ENCODE measurements around the gene CUX1. TPM values are rescaled to one million over a fixed set of nuclear protein-coding genes. Genes with fewer than 3 reads are reported as not detected.

The CUX1 gene
- total RNA-seq, 4 donors from 2014 or later: 58.2 to 295 (median 76.9) TPM

- Histone ChIP-seq H3K27ac (no peak overlapping the region), H3K4me1 (no peaks in the 10 kb centered on the region), H3K27me3 (no peaks in the 10 kb centered on the region), H3K9me3 (no peaks in the 10 kb centered on the region), H3K36me3 (no peaks in the 10 kb centered on the region), H3K4me3 (no peak overlapping the region)
- DNase-seq: no peak
- intact Hi-C loops (cut with DNase I; ENCODE audit: low total_unique reads): no loop called here
- no peak for TF ChIP-seq CTCF (IDR thresholded peaks at IDR 0.05)
- no peak for TF ChIP-seq POLR2A (IDR thresholded peaks at IDR 0.05)
Observed at GRCh38 chr7:102216573-102217314, 399.3 kb downstream of the CUX1 start.

GRCh38 chr7:102220229-102220850 lies 402.9 kb downstream of the CUX1 start:
- intact Hi-C loops (cut with DNase I; ENCODE audit: low total_unique reads): no loop called here
- H3K27ac ChIP-seq: no peak overlapping the region
- H3K36me3 ChIP-seq: no peaks in the 10 kb centered on the region
- H3K4me1 ChIP-seq: no peaks in the 10 kb centered on the region
- no peak for DNase-seq
- H3K27me3 ChIP-seq: no peaks in the 10 kb centered on the region
- no peak overlapping the region for H3K4me3 ChIP-seq
- H3K9me3 ChIP-seq: no peaks in the 10 kb centered on the region
- no peak for TF ChIP-seq CTCF (IDR thresholded peaks at IDR 0.05)
- TF ChIP-seq POLR2A (IDR thresholded peaks at IDR 0.05): no peak

- H3K27ac ChIP-seq: no peak overlapping the region
- H3K27me3 ChIP-seq: no peaks in the 10 kb centered on the region
- no peaks in the 10 kb centered on the region for H3K9me3 ChIP-seq
- no peaks in the 10 kb centered on the region for H3K4me1 ChIP-seq
- H3K4me3 ChIP-seq: no peak overlapping the region
- H3K36me3 ChIP-seq: no peaks in the 10 kb centered on the region
- intact Hi-C loops (cut with DNase I; ENCODE audit: low total_unique reads): no loop called here
- DNase-seq: no peak
- TF ChIP-seq CTCF (IDR thresholded peaks at IDR 0.05) (no peak), POLR2A (IDR thresholded peaks at IDR 0.05) (no peak)
Observed at GRCh38 chr7:102220960-102221800, 403.8 kb downstream of the CUX1 start.

GRCh38 chr7:102221961-102222360 lies 404.5 kb downstream of the CUX1 start:
- Histone ChIP-seq H3K27me3 (no peaks in the 10 kb centered on the region), H3K27ac (no peak overlapping the region), H3K4me1 (no peaks in the 10 kb centered on the region), H3K9me3 (no peaks in the 10 kb centered on the region), H3K36me3 (no peaks in the 10 kb centered on the region), H3K4me3 (no peak overlapping the region)
- intact Hi-C loops (cut with DNase I; ENCODE audit: low total_unique reads): no loop called here
- no peak for TF ChIP-seq POLR2A (IDR thresholded peaks at IDR 0.05)
- TF ChIP-seq CTCF (IDR thresholded peaks at IDR 0.05): no peak
- no peak for DNase-seq

- H3K9me3 ChIP-seq: no peaks in the 10 kb centered on the region
- H3K4me3 ChIP-seq: no peak overlapping the region
- no peaks in the 10 kb centered on the region for H3K27me3 ChIP-seq
- TF ChIP-seq CTCF (IDR thresholded peaks at IDR 0.05) (no peak), POLR2A (IDR thresholded peaks at IDR 0.05) (no peak)
- DNase-seq: no peak
- intact Hi-C loops (cut with DNase I; ENCODE audit: low total_unique reads): no loop called here
- no peaks in the 10 kb centered on the region for H3K36me3 ChIP-seq
- no peak overlapping the region for H3K27ac ChIP-seq
- no peaks in the 10 kb centered on the region for H3K4me1 ChIP-seq
Observed at GRCh38 chr7:102222445-102222844, 405.0 kb downstream of the CUX1 start.

Measured in uterus (tissue), 4 donors.